HEK293T (cell line): ENCODE data around the gene STARD13.

Source experiments
- ARNT ChIP-seq: fragments of 450-650 bp; IDR thresholded peaks from 2 replicates; pipeline ENCODE4 v1.6.1; 2017; ENCODE audit warnings: mild to moderate bottlenecking
- CTBP1 ChIP-seq: fragments of 450-650 bp; IDR thresholded peaks from 2 replicates; pipeline ENCODE4 v1.6.1; 2016; ENCODE audit warnings: borderline replicate concordance
- ELF4 ChIP-seq: fragments of 450-650 bp; IDR thresholded peaks from 2 replicates; pipeline ENCODE4 v1.6.1; 2017; ENCODE audit warnings: antibody characterized with exemption
- FOXA1 ChIP-seq: fragments of 450-650 bp; IDR thresholded peaks from 2 replicates; pipeline ENCODE4 v1.6.1; 2016; ENCODE audit warnings: mild to moderate bottlenecking
- FOXK2 ChIP-seq: fragments of 450-650 bp; IDR thresholded peaks from 2 replicates; pipeline ENCODE4 v1.6.1; 2016; ENCODE audit warnings: mild to moderate bottlenecking
- FOXM1 ChIP-seq: fragments of 450-650 bp; IDR thresholded peaks from 2 replicates; pipeline ENCODE4 v1.6.1; 2017; ENCODE audit warnings: mild to moderate bottlenecking, borderline replicate concordance
- LEF1 ChIP-seq: fragments of 450-650 bp; IDR thresholded peaks from 2 replicates; pipeline ENCODE4 v1.6.1; 2017; ENCODE audit warnings: mild to moderate bottlenecking, borderline replicate concordance
- NFRKB ChIP-seq: fragments of 450-650 bp; IDR thresholded peaks from 2 replicates; pipeline ENCODE4 v1.6.1; 2016; ENCODE audit warnings: mild to moderate bottlenecking, moderate library complexity
- PKNOX1 ChIP-seq: fragments of 450-650 bp; IDR thresholded peaks from 2 replicates; pipeline ENCODE4 v1.6.1; 2016
- SP1 ChIP-seq: fragments of 450-650 bp; IDR thresholded peaks from 2 replicates; pipeline ENCODE4 v1.6.1; 2017
- SUZ12 ChIP-seq: fragments of 450-650 bp; IDR thresholded peaks from 2 replicates; pipeline ENCODE4 v1.6.1; 2016; ENCODE audit warnings: mild to moderate bottlenecking
- ZNF384 ChIP-seq: fragments of 450-650 bp; IDR thresholded peaks from 2 replicates; pipeline ENCODE4 v1.6.1; 2016

GRCh38 chr13:33176526-33176925 lies 109.0 kb downstream of the STARD13 start:
- no peak for TF ChIP-seq FOXM1
- no peak for TF ChIP-seq NFRKB
- TF ChIP-seq SP1 = no peak
- TF ChIP-seq SUZ12 = no peak
- TF ChIP-seq FOXK2 = no peak
- TF ChIP-seq ARNT = no peak
- no peak for TF ChIP-seq ZNF384
- no peak for TF ChIP-seq LEF1
- TF ChIP-seq ELF4 = no peak
- TF ChIP-seq FOXA1 = no peak
- no peak for TF ChIP-seq CTBP1
- no peak for TF ChIP-seq PKNOX1
